ENCODE data around the gene GTPBP3. TPM values are rescaled to one million over a fixed set of nuclear protein-coding genes. Genes with fewer than 3 reads are reported as not detected.
A peak's percentile ranks its signal among the peaks of the same experiment; 100 is the strongest.
"Not testable (repeated sequence)": the region's sequence is repeated elsewhere in the genome, so short reads cannot be mapped to it uniquely, and the experiment has no call there.

The GTPBP3 gene
- 1 to 10 TPM; 2.8 to 8.8 (median 3.1) TPM for polyA plus RNA-seq

GRCh38 chr19:17336872-17337674, at the start of gene GTPBP3:
Gene GTPBP3 (plus strand): TSS chr19:17337553. CDS start chr19:17337612, 59 bp downstream.
- Mint-ChIP-seq H3K36me3 (peaks cover 0 to 3% (median 0%) of the 10 kb centered on the region in 3 donors), H3K4me3 (peak within 1 kb of the TSS; percentile 93 to 97 (median 95)), H3K4me1 (peaks cover 32 to 38% of the 10 kb centered on the region in 2 donors), H3K9me3 (no peaks in the 10 kb centered on the region), H3K27me3 (ENCODE audit: low read depth in 3 of 3) (peaks cover 0 to 11% (median 10%) of the 10 kb centered on the region in 3 donors), H3K27ac (peak within 1 kb of the TSS; percentile 78 to 98 (median 94))
- peak; percentile 94 to 96 (median 95) for DNase-seq

GRCh38 chr19:17289489-17289888, 47.9 kb upstream of the GTPBP3 start:
- peaks cover 0 to 2% (median 0%) of the 10 kb centered on the region in 6 donors for H3K9me3 Mint-ChIP-seq
- no peaks in the 10 kb centered on the region for H3K36me3 Mint-ChIP-seq
- peaks cover 1 to 5% (median 3%) of the 10 kb centered on the region in 3 donors for H3K27me3 Mint-ChIP-seq (ENCODE audit: low read depth in 3 of 3)
- H3K4me1 Mint-ChIP-seq = peaks cover 5 to 6% of the 10 kb centered on the region in 2 donors
- H3K27ac Mint-ChIP-seq = no peak overlapping the region
- no peak overlapping the region for H3K4me3 Mint-ChIP-seq
- peak; percentile 37 to 39 (median 38) for DNase-seq

- peaks cover 1 to 5% (median 3%) of the 10 kb centered on the region in 3 donors for H3K27me3 Mint-ChIP-seq (ENCODE audit: low read depth in 3 of 3)
- H3K4me1 Mint-ChIP-seq = peaks cover 5 to 6% of the 10 kb centered on the region in 2 donors
- peak; percentile 73 to 78 (median 76) for DNase-seq
These were observed 44.9 kb upstream of the GTPBP3 start for GRCh38 chr19:17292301-17293074.

GRCh38 chr19:17293605-17294004, 43.7 kb upstream of the GTPBP3 start:
- peaks cover 0 to 4% (median 0%) of the 10 kb centered on the region in 3 donors for H3K36me3 Mint-ChIP-seq
- peaks cover 5 to 6% of the 10 kb centered on the region in 2 donors for H3K4me1 Mint-ChIP-seq
- no peak overlapping the region for H3K27ac Mint-ChIP-seq
- H3K27me3 Mint-ChIP-seq (ENCODE audit: low read depth in 3 of 3) = peaks cover 0 to 2% (median 1%) of the 10 kb centered on the region in 3 donors
- no peak overlapping the region for H3K4me3 Mint-ChIP-seq
- DNase-seq = no peak
- peaks cover 0 to 2% (median 0%) of the 10 kb centered on the region in 6 donors for H3K9me3 Mint-ChIP-seq

More at GRCh38 chr19:17292301-17293074, 44.9 kb upstream of the GTPBP3 start:
- Mint-ChIP-seq H3K36me3 (no peaks in the 10 kb centered on the region), H3K27ac (peak overlapping the region in 3 of 6 donors; percentile 44 to 67 (median 59)), H3K9me3 (peaks cover 0 to 2% (median 0%) of the 10 kb centered on the region in 6 donors), H3K4me3 (peak overlapping the region; percentile 82 to 89 (median 84))

- Mint-ChIP-seq H3K27ac (no peak overlapping the region), H3K4me1 (peaks cover 5 to 6% of the 10 kb centered on the region in 2 donors), H3K9me3 (peaks cover 0 to 2% (median 0%) of the 10 kb centered on the region in 6 donors), H3K36me3 (peaks cover 0 to 4% (median 0%) of the 10 kb centered on the region in 3 donors), H3K4me3 (no peak overlapping the region), H3K27me3 (ENCODE audit: low read depth in 3 of 3) (peaks cover 0 to 2% (median 1%) of the 10 kb centered on the region in 3 donors)
- DNase-seq = peak; percentile 24 to 31 (median 29)
These were observed 43.1 kb upstream of the GTPBP3 start for GRCh38 chr19:17294051-17294891.

GRCh38 chr19:17295551-17295950, 41.8 kb upstream of the GTPBP3 start:
- not testable (repeated sequence) for H3K4me1 Mint-ChIP-seq; H3K9me3 Mint-ChIP-seq; H3K27me3 Mint-ChIP-seq (ENCODE audit: low read depth in 3 of 3); H3K4me3 Mint-ChIP-seq; H3K36me3 Mint-ChIP-seq; H3K27ac Mint-ChIP-seq; DNase-seq

- Mint-ChIP-seq H3K27ac (no peak overlapping the region), H3K9me3 (no peaks in the 10 kb centered on the region), H3K4me3 (no peak overlapping the region), H3K36me3 (peaks cover 0 to 4% (median 0%) of the 10 kb centered on the region in 3 donors), H3K4me1 (peaks cover 5 to 6% of the 10 kb centered on the region in 2 donors), H3K27me3 (ENCODE audit: low read depth in 3 of 3) (no peaks in the 10 kb centered on the region)
- no peak for DNase-seq
These were observed 41.1 kb upstream of the GTPBP3 start for GRCh38 chr19:17296273-17296672.

- no peak overlapping the region for H3K4me3 Mint-ChIP-seq
- DNase-seq = no peak
- no peaks in the 10 kb centered on the region for H3K9me3 Mint-ChIP-seq
- H3K27ac Mint-ChIP-seq = no peak overlapping the region
- peaks cover 4 to 5% of the 10 kb centered on the region in 2 donors for H3K4me1 Mint-ChIP-seq
- peaks cover 0 to 4% (median 0%) of the 10 kb centered on the region in 3 donors for H3K36me3 Mint-ChIP-seq
- no peaks in the 10 kb centered on the region for H3K27me3 Mint-ChIP-seq (ENCODE audit: low read depth in 3 of 3)
These were observed 40.4 kb upstream of the GTPBP3 start for GRCh38 chr19:17296976-17297375.

GRCh38 chr19:17300992-17301619, 36.2 kb upstream of the GTPBP3 start:
- Mint-ChIP-seq H3K4me3 (no peak overlapping the region), H3K9me3 (no peaks in the 10 kb centered on the region), H3K27ac (no peak overlapping the region), H3K27me3 (ENCODE audit: low read depth in 3 of 3) (peaks cover 0 to 6% (median 3%) of the 10 kb centered on the region in 3 donors), H3K4me1 (peaks cover 27 to 33% of the 10 kb centered on the region in 2 donors), H3K36me3 (peaks cover 0 to 4% (median 0%) of the 10 kb centered on the region in 3 donors)
- DNase-seq = no peak

GRCh38 chr19:17302391-17303166, 34.8 kb upstream of the GTPBP3 start:
- Mint-ChIP-seq H3K4me3 (peak overlapping the region; percentile 54 to 83 (median 78)), H3K27ac (peak overlapping the region in 2 of 6 donors; percentile 17 to 52), H3K4me1 (peaks cover 36 to 40% of the 10 kb centered on the region in 2 donors), H3K9me3 (no peaks in the 10 kb centered on the region), H3K27me3 (ENCODE audit: low read depth in 3 of 3) (peaks cover 0 to 6% (median 3%) of the 10 kb centered on the region in 3 donors), H3K36me3 (peaks cover 0 to 4% (median 0%) of the 10 kb centered on the region in 3 donors)
- DNase-seq = no peak

GRCh38 chr19:17303167-17303939, 34.0 kb upstream of the GTPBP3 start, which contains the start of gene ABHD8:
Gene ABHD8 (minus strand): TSS chr19:17303425. CDS start chr19:17301616, 1,809 bp downstream.
- peak; percentile 93 to 94 (median 93) for DNase-seq
- H3K27ac Mint-ChIP-seq = peak within 1 kb of the TSS; percentile 41 to 81 (median 72)
- H3K9me3 Mint-ChIP-seq = no peaks in the 10 kb centered on the region
- H3K4me3 Mint-ChIP-seq = peak within 1 kb of the TSS; percentile 75 to 83 (median 78)
- H3K36me3 Mint-ChIP-seq = peaks cover 0 to under 1% (median 0%) of the 10 kb centered on the region in 3 donors
- peaks cover 0 to 6% (median 5%) of the 10 kb centered on the region in 3 donors for H3K27me3 Mint-ChIP-seq (ENCODE audit: low read depth in 3 of 3)
- H3K4me1 Mint-ChIP-seq = peaks cover 42 to 45% of the 10 kb centered on the region in 2 donors

Data from immature natural killer cell (primary cell).